ENCODE results near the gene INAFM2.
A peak's percentile ranks its signal among the peaks of the same experiment; 100 is the strongest.

Gene INAFM2

DNA sequence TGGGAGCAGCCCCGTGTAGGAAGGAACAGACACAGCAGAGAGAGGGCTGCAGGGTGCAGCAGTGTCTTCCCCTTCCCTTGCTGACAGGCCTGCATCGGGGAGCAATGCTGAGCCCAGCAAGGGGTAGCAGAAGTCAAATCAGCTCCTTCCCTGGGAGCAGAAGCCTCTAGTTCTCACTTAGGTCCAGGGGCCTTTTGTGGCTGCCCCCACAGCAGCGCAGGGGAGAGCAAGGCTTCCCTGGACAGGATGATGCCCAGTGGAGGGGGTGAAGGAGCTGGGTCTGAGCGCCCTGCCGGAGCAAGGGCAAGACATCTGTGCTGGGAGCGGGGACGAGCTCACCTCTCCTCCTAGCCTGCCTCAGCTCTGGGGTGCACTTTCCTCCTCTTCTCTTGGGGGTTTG, 16.6 kb upstream of the INAFM2 start:
- no peak for DNase-seq (ENCODE audit: low read depth)

DNA sequence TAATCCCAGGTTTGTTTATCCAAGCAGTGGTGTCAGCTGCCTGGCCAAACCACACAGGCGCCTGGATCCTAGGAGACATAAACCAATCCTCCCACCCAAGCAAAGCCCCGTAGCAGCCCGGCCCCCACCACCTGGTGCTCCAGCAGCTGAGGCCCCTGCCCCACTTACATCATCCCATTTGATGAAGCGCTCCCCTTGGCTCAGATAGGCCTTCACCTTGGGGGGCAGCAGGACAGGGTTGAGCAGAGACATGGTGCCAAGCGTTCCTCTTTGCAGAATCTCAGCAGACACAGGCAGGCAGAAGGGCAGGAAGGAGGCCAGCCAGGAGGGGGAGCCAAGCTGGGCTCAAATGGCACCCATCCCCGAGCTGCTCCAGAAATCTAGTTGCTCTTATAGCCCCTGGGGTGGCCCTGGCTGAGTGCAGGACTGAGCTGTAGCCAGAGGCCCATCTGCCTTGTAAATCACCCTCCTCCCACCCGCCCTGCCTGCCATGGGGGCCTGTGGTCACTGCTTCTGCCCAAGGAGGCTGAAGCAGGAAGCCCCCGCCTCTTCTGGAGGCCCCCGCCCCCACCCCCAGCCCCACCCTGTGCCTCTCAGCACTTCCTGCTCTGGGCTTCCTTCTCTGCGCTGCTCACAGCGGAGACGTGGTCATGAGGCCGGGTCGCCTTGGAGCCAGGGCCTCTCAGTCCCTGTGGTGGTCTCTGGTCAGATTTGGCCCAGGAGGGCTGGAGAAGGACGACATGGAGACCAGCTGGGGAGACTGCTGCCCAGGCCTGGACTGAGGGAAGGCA, 15.9 kb upstream of the INAFM2 start, which contains the start of gene PLCB2:
Gene PLCB2 (minus strand): TSS at position 515 of the 791 bp plus-strand sequence. CDS start 263 bp downstream, at position 252.
- DNase-seq (ENCODE audit: low read depth), result peak; percentile 47

GRCh38 chr15:40309344-40309862, 14.1 kb upstream of the INAFM2 start:
- no peak for DNase-seq (ENCODE audit: low read depth)

DNA sequence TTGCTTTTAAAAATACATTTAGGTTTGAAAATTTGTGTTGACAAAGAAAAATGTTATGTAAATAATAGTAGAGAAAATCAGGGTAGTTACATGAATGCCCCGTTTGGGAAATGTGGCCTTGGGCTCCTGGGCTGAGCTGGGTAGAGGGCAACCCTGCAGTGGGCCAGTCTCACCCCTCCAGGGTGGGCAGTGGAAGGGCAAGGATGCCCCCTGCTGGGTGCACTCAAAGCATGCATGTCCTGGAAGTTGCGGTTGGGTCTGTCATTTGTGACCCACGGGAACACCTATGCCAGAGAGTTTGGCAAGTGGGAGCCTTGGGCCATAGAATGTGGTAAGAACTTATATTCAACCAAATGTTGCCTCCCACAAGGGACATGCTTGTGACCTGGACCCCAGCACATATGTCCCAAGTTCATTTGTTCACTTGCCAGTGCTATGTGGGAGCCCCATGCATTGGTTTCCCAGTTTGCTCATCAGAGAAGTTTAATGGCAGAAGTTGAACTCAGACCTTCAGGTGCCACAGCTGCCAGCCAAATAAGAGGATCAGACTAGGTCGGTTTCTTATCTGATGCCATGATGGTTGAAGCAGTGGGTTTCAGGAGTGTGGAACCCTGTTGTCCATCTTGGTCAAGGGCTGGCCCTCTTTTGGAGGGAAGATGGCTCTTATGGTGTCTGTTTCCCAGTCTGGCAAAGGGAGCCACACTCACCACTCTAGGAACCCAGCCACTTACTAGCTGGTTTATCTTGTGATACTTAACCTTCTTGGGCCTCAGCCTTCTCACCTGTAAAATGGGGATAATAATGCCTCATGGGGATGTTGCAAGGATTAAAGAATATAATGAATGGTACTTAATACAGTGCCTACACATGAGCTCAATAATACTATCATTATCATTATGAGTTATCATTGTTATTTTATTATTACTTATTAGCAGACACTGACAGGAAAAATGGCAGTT, 13.2 kb upstream of the INAFM2 start:
- no peak for DNase-seq (ENCODE audit: low read depth)

DNA sequence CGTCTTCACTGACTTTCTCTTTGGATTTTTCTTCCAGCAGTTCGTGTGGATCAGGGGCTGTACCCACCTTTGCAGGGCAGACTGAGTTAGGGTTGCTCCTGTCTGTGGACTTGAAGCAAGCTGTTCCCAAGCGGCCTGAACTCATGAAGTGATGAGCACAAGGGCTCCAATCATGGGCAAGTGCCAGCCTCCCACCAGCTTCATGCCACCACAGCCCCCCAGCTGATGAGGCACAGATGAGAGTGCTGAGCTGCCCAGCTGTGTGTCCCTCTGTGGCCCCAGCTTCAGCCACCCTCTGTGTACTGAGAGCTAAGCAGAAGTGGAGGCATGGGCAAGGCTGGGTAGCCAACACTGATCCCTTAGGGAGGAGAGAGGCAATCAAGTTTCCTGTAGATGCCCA, 12.5 kb upstream of the INAFM2 start:
- no peak for DNase-seq (ENCODE audit: low read depth)

DNA sequence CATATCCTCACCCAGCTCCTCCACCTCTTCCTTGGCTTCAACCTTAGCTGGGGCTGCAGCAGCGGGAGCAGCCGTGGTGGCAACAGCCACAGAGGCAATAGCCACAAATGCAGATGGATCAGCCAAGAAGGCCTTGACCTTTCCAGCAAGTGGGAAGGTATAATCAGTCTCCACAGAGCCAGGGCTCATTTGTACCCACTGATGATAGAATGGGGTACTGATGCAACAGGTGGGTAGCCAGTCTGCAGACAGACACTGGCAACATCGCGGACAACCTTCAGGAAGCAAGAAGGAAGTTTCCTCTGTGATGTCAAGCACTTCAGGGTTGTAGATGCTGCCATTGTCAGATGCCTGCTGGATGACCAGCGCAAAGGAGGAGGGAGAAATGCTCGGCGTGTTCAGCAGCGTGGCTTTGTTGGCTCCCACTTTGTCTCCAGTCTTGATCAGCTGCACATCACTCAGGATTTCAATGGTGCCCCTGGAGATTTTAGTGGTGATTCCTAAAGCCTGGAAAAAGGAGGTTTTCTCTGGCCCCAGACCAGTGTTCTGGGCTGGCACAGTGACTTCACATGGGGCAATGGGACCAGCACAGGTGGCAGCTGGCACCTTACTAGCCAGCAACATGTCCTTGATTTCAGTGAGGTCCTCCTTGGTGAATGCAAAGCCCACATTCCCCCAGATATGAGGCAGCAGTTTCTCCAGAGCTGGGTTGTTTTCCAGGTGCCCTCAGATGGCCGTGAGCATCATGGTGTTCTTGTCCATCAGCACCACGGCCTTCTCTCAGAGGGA, 10.9 kb upstream of the INAFM2 start:
- DNase-seq (ENCODE audit: low read depth), result no peak

DNA sequence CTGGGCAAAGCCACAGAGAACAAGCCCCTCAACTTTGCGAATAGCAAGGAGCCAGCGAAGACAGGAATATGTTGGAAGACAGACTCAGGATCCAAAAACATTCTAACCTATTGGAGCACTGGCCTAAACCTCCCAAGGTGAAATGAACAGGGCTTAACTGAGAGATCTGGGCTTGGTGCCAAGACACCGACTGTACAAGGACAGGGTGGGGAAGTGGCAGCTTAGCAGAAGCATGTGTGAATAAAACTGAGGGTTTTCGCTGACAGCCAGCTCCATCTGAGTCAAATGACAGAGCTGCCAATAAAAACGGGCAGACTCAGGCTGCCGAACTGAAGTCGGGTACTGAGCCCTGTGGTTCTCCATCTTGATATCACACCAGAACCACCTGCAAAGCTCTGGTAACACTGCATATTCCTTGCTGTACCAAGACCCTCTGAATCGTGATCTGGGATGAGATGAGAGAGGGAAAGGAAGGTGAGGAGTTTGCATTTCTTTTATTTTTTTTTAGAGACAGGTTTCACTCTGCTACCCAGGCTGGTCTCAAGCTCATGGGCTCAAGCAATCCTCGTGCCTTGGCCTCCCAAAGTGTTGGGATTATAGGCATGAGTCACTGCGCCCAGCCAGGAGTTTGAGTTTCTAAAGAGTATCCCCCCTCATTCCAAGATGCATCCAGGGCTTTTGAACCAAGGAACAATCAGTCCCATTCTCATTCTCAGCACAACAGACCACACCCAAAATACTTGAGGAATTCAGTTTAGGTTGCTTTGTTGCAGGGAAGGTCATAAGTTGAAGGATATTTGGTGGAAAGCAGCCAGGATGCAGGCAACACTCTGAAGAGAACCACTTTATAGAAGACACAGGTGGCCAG, 9.7 kb upstream of the INAFM2 start:
- DNase-seq (ENCODE audit: low read depth), result no peak

DNA sequence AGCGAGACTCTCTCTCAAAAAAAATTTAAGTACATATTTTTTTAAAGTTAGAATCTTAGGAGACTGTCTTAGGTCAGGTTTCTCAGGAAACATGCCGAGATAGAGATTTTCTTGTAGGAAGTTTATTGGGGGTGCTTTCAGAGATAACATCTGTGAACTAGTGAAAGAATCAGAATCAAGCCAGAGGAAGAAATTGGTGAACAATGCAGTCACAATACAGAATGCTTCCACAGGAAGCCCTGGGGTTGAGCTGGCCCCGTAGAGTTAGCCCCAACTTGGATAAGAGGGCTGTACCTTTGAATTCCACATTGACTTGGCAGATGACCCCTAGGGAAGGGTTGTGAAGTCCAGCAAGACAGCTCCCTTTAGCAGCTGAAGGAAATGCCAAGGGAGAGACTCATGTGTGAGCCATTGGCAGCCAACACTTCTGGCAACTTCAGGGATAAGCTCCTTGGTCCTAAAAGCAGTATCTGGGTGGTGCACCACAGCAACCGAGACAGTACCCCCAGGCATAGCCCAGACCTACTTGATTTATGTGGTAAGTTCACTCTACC, 8.7 kb upstream of the INAFM2 start:
- DNase-seq (ENCODE audit: low read depth), result no peak

DNA sequence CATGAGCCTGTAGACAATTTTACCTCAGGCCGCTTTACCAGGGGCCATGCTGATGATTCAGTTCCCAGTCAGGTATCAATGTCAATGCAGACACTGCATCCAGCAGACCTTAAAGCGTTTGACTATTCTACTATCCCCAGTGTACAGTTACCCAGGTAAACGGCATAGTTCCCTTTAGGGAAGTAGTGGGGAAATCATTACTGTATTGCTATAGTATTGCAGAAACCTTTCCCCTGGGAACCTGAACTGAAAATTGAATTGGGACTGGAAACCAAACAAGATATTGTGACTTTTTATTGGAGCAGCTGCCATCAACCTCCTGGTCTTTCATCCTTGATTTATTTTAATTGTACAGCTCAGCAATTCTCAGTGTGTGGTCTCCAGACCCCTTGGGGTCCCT, 6.6 kb upstream of the INAFM2 start:
- DNase-seq (ENCODE audit: low read depth), result no peak

GRCh38 chr15:40317580-40317979, 5.9 kb upstream of the INAFM2 start:
- no peak for DNase-seq (ENCODE audit: low read depth)

DNA sequence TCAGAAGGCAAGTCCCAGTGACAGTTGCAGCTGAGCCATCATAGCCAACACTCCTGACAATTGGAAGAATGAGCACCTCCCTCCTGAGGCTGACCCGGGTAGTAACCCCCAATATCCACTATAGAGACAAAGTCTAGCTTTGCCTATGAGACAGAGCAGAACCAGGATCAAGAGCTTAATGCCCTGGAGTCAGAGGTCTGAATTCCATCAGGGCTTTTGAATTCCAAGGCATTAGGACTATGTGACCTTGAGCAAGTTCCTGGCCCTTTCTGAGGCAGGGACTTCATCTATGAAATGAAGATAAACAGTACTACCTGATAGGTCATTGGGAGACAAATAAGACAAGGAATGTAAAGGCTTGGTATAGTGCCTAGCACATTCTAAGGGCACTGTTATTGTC, 3.1 kb upstream of the INAFM2 start:
- DNase-seq (ENCODE audit: low read depth), result no peak

- no peak for DNase-seq (ENCODE audit: low read depth)
Observed at GRCh38 chr15:40320931-40321371, 2.5 kb upstream of the INAFM2 start.

GRCh38 chr15:40322531-40323238, 807 bp upstream of the INAFM2 start:
- DNase-seq (ENCODE audit: low read depth), result no peak

GRCh38 chr15:40323953-40324937, 753 bp downstream of the INAFM2 start:
- DNase-seq (ENCODE audit: low read depth), result no peak

DNA sequence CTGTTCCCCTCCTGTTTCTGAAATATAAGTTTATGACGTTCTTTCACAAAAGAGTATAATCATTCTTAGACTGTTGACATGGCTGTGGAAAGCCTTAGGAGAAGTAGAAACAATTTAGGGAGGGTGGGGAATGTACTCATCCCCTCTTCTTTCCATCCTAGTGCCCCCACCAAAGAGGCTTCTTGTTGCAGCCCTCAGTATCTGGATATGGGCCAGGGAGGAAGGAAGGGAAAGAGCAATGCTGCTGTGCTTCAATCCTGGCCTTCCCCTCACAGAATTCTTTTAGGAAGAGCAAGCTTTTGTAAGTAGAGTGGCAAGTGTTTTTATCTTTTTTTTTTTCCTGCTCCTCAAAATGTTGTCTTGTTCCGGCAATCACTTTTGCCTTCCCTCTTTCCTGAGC, 1.7 kb downstream of the INAFM2 start:
- no peak for DNase-seq (ENCODE audit: low read depth)

- DNase-seq (ENCODE audit: low read depth), result no peak
Observed at GRCh38 chr15:40325700-40326099, 2.2 kb downstream of the INAFM2 start.

DNA sequence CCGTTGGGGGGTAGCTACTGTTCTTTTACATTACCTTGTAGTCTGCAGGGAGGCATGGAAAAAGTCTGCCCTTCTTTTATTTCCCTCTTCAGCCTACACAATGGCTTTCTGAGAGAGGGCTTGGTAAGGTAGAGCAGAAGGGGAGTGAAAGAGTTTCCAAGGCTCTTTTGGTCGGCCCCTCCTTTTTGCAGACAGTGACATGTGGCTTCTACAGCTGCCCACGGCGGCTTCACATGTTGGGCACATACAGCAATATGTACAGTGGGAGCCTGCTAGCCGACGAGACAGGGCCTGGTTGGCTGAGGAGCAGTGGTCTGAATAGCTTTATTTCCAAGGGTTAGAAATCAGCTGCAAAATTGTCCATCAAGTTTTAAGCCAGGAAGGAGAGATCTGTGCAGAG, 4.0 kb downstream of the INAFM2 start:
- DNase-seq (ENCODE audit: low read depth), result no peak

- no peak for DNase-seq (ENCODE audit: low read depth)
Observed at GRCh38 chr15:40328176-40328575, 4.7 kb downstream of the INAFM2 start.

- no peak for DNase-seq (ENCODE audit: low read depth)
Observed at GRCh38 chr15:40328751-40329150, 5.3 kb downstream of the INAFM2 start.
